HUES64 (cell line): ENCODE results near the gene CCN5. TPM values are rescaled to one million over a fixed set of nuclear protein-coding genes. Genes with fewer than 3 reads are reported as not detected.
"Not testable (repeated sequence)": the region's sequence is repeated elsewhere in the genome, so short reads cannot be mapped to it uniquely, and the experiment has no call there.

ENCODE experiments used
- H3K27ac ChIP-seq: 2 replicates; pipeline ENCODE4 v1.7.0; 2013; ENCODE audit warnings: low read depth, low read length, inconsistent platforms
- H3K27me3 ChIP-seq: 2 replicates; pipeline ENCODE4 v1.6.1; 2013; ENCODE audit warnings: mild to moderate bottlenecking, low read length; ENCODE audit not compliant: insufficient read depth
- H3K36me3 ChIP-seq: 2 replicates; pipeline ENCODE4 v1.6.1; 2013; ENCODE audit warnings: mild to moderate bottlenecking, low read length; ENCODE audit not compliant: insufficient read depth
- H3K4me1 ChIP-seq: 2 replicates; pipeline ENCODE4 v1.6.1; 2013; ENCODE audit warnings: mild to moderate bottlenecking, low read length, moderate library complexity; ENCODE audit not compliant: insufficient read depth
- H3K4me3 ChIP-seq: 2 replicates; pipeline ENCODE4 v1.5.1; 2013; ENCODE audit warnings: mild to moderate bottlenecking, low read length, moderate library complexity
- H3K9ac ChIP-seq: 2 replicates; pipeline ENCODE4 v1.6.1; 2013; ENCODE audit warnings: mild to moderate bottlenecking, low read depth, low read length
- H3K9me3 ChIP-seq: 2 replicates; pipeline ENCODE4 v1.6.1; 2013; ENCODE audit warnings: low read depth, low read length; ENCODE audit not compliant: insufficient read depth
- WGBS: fragments of 150-250, 120-280 bp; methylation state at CpG from one replicate; pipeline ENCODE4 v1.1.7; 2013; ENCODE audit warnings: missing lambda C conversion rate; 5-methylcytosine and 5-hydroxymethylcytosine counted together
- polyA plus RNA-seq, 2 experiments: library from polyadenylated mRNA; stranded (reverse); fragments of 50-300 nt; gene quantifications; one replicate each; pipeline ENCODE4 v1.2.3, GENCODE V29; 2013

Gene CCN5
- polyA plus RNA-seq (2013, experiment 1 of 2) = not detected
- not detected for polyA plus RNA-seq (2013, experiment 2 of 2)

- no peaks in the 10 kb centered on the region for H3K9me3 ChIP-seq
- 85% methylated on average over 28 of the region's 28 CpGs for WGBS
- no peaks in the 10 kb centered on the region for H3K36me3 ChIP-seq
- H3K4me1 ChIP-seq = no peaks in the 10 kb centered on the region
- no peak within 1 kb of the TSS for H3K9ac ChIP-seq
- H3K27ac ChIP-seq = no peak within 1 kb of the TSS
- no peaks in the 10 kb centered on the region for H3K27me3 ChIP-seq
- H3K4me3 ChIP-seq = no peak within 1 kb of the TSS
These were observed at the start of gene CCN5 for GRCh38 chr20:44714701-44715498. Gene CCN5, plus strand, starts transcription at chr20:44715369. Its CDS starts 22 bp downstream, at chr20:44715391.

GRCh38 chr20:44666066-44666465, 49.1 kb upstream of the CCN5 start:
- Histone ChIP-seq H3K4me1 (no peaks in the 10 kb centered on the region), H3K36me3 (no peaks in the 10 kb centered on the region), H3K27me3 (no peaks in the 10 kb centered on the region), H3K9ac (no peak overlapping the region), H3K9me3 (no peaks in the 10 kb centered on the region), H3K27ac (no peak overlapping the region), H3K4me3 (no peak overlapping the region)
- WGBS = 85% methylated on average over 3 of the region's 3 CpGs

GRCh38 chr20:44670851-44671250, 44.3 kb upstream of the CCN5 start:
- not testable (repeated sequence) for H3K27ac ChIP-seq, H3K36me3 ChIP-seq, H3K9ac ChIP-seq, H3K27me3 ChIP-seq, H3K9me3 ChIP-seq, H3K4me1 ChIP-seq, H3K4me3 ChIP-seq
- WGBS = 94% methylated on average over 9 of the region's 9 CpGs

GRCh38 chr20:44671541-44671940, 43.6 kb upstream of the CCN5 start:
- not testable (repeated sequence) for H3K9me3 ChIP-seq, H3K27ac ChIP-seq, H3K9ac ChIP-seq, H3K27me3 ChIP-seq, H3K4me3 ChIP-seq, H3K36me3 ChIP-seq, H3K4me1 ChIP-seq
- 95% methylated on average over 6 of the region's 7 CpGs for WGBS

- not testable (repeated sequence) for H3K9me3 ChIP-seq, H3K9ac ChIP-seq, H3K36me3 ChIP-seq, H3K27me3 ChIP-seq, H3K4me1 ChIP-seq, H3K4me3 ChIP-seq, H3K27ac ChIP-seq
- WGBS = 95% methylated on average over 23 of the region's 23 CpGs
These were observed 42.8 kb upstream of the CCN5 start for GRCh38 chr20:44672318-44672902.

- 35% methylated on average over 2 of the region's 2 CpGs for WGBS
- no peak overlapping the region for H3K27ac ChIP-seq
These were observed 36.9 kb upstream of the CCN5 start for GRCh38 chr20:44678242-44678641.

GRCh38 chr20:44678990-44679611, 36.1 kb upstream of the CCN5 start:
- Histone ChIP-seq H3K4me3 (no peak overlapping the region), H3K9ac (no peak overlapping the region), H3K27me3 (no peaks in the 10 kb centered on the region), H3K27ac (no peak overlapping the region), H3K9me3 (no peaks in the 10 kb centered on the region), H3K4me1 (peaks cover 4% of the 10 kb centered on the region), H3K36me3 (no peaks in the 10 kb centered on the region)
- 94% methylated on average over 12 of the region's 12 CpGs for WGBS

More at GRCh38 chr20:44678242-44678641, 36.9 kb upstream of the CCN5 start:
- Histone ChIP-seq H3K9ac (no peak overlapping the region), H3K36me3 (no peaks in the 10 kb centered on the region), H3K4me3 (no peak overlapping the region), H3K4me1 (no peaks in the 10 kb centered on the region), H3K27me3 (no peaks in the 10 kb centered on the region), H3K9me3 (no peaks in the 10 kb centered on the region)

- no peak overlapping the region for H3K27ac ChIP-seq
- no peak overlapping the region for H3K9ac ChIP-seq
- no peaks in the 10 kb centered on the region for H3K27me3 ChIP-seq
- WGBS = 94% methylated on average over 11 of the region's 11 CpGs
- H3K4me1 ChIP-seq = peaks cover 5% of the 10 kb centered on the region
- H3K36me3 ChIP-seq = no peaks in the 10 kb centered on the region
- no peaks in the 10 kb centered on the region for H3K9me3 ChIP-seq
- H3K4me3 ChIP-seq = no peak overlapping the region
These were observed 33.2 kb upstream of the CCN5 start for GRCh38 chr20:44681796-44682566.

- peaks cover 5% of the 10 kb centered on the region for H3K4me1 ChIP-seq
- H3K9me3 ChIP-seq = no peaks in the 10 kb centered on the region
- H3K27me3 ChIP-seq = no peaks in the 10 kb centered on the region
- H3K36me3 ChIP-seq = no peaks in the 10 kb centered on the region
- H3K9ac ChIP-seq = no peak overlapping the region
- no peak overlapping the region for H3K27ac ChIP-seq
- no peak overlapping the region for H3K4me3 ChIP-seq
- 49% methylated on average over 10 of the region's 10 CpGs for WGBS
These were observed 31.7 kb upstream of the CCN5 start for GRCh38 chr20:44683263-44684046.

GRCh38 chr20:44684047-44684967, 30.9 kb upstream of the CCN5 start:
- no peak overlapping the region for H3K9ac ChIP-seq
- H3K9me3 ChIP-seq = no peaks in the 10 kb centered on the region
- no peak overlapping the region for H3K4me3 ChIP-seq
- H3K27ac ChIP-seq = no peak overlapping the region
- H3K27me3 ChIP-seq = no peaks in the 10 kb centered on the region
- H3K4me1 ChIP-seq = peaks cover 5% of the 10 kb centered on the region
- H3K36me3 ChIP-seq = no peaks in the 10 kb centered on the region
- 79% methylated on average over 6 of the region's 6 CpGs for WGBS
